ENCODE data around the gene CCDC89. TPM values are rescaled to one million over a fixed set of nuclear protein-coding genes. Genes with fewer than 3 reads are reported as not detected.
A peak's percentile ranks its signal among the peaks of the same experiment; 100 is the strongest.

The CCDC89 gene
- total and polyA plus RNA-seq, 2 of the 13 experiments (the other 11 are each of a cell fraction or from before 2014, with no cell fraction given), result 0.13 to 0.38 TPM

GRCh38 chr11:85651118-85651517, 34.9 kb downstream of the CCDC89 start:
- Histone ChIP-seq H3K9me3 (ENCODE audit: low read length) (no peaks in the 10 kb centered on the region), H3K4me2 (ENCODE audit: low read depth, low read length) (no peak overlapping the region), H3K27me3 (ENCODE audit: control insufficient read depth in 1 of 2, insufficient read depth in 2 of 2, low read length in 2 of 2) (no peaks in the 10 kb centered on the region; a peak in 1 of 5 replicates), H3K4me3 (replicated peaks in 1 of 3; ENCODE audit: insufficient read depth in 1 of 3, low read depth in 2 of 3, low read length in 3 of 3) (no peak overlapping the region), H3K27ac (ENCODE audit: extremely low read length, insufficient read depth, low read length) (no peak overlapping the region), H3K4me1 (ENCODE audit: insufficient read depth, low read length) (peaks cover 27% of the 10 kb centered on the region), H3K9ac (ENCODE audit: insufficient read depth, low read depth, low read length) (no peak overlapping the region), H4K20me1 (ENCODE audit: insufficient read depth, low read length) (no peaks in the 10 kb centered on the region), H3K79me2 (ENCODE audit: insufficient read depth, low read length) (peaks cover 20% of the 10 kb centered on the region), H2AFZ (ENCODE audit: low read length) (no peak overlapping the region), H3K36me3 (replicated peaks in 1 of 2; ENCODE audit: control insufficient read depth in 1 of 2, insufficient read depth in 2 of 2, low read length in 2 of 2) (peaks cover 0 to 9% of the 10 kb centered on the region in 2 experiments; a peak in 2 of 5 replicates)
- no peak for FAIRE-seq
- intact Hi-C loops (cut with micrococcal nuclease; ENCODE audit: unreplicated experiment), result no loop called here
- BruUV-seq (replicated peaks), result no TSS peak
- CTCF ChIA-PET (ENCODE audit: low intra/inter-chr PET ratio, low total read pairs), result no interaction called here
- POLR2A ChIA-PET, result interaction anchor here (5.7 kb wide), 1 partner anchor 10 kb away, joined by 112 read pairs; the partner anchor contains the start of gene CREBZF
- TF ChIP-seq ZNF383 (CRISPR knock-in tag; IDR thresholded peaks at IDR 0.05; ENCODE audit: borderline replicate concordance) (no peak), ZNF724P (CRISPR knock-in tag; IDR thresholded peaks at IDR 0.05; ENCODE audit: borderline replicate concordance) (no peak), ZNF607 (CRISPR knock-in tag; IDR thresholded peaks at IDR 0.05; ENCODE audit: borderline replicate concordance) (no peak), ZSCAN9 (CRISPR knock-in tag; IDR thresholded peaks at IDR 0.05; ENCODE audit: borderline replicate concordance) (no peak), POLR2AphosphoS5 (IDR thresholded peaks at IDR 0.05; ENCODE audit: low read depth, low read length) (0 out of 2 replicates have a peak, but pooled peaks have one; percentile 19)
- DNase-seq (ENCODE audit: low spot score), result no peak
- in situ Hi-C loops (cut with HindIII; ENCODE audit: extremely low pct_ligation_motif_present, low pct_unique_long_range_greater_than_20kb), result no loop called here
- 92% methylated on average over 1 of the region's 1 CpG for WGBS (ENCODE audit: low lambda C conversion rate)
- no peak for ATAC-seq

GRCh38 chr11:85647604-85648299, 38.2 kb downstream of the CCDC89 start, which contains the start of gene TMEM126A:
TSS of gene TMEM126A (plus strand) at chr11:85647967. CDS start at chr11:85650256, 2,289 bp downstream.
- in situ Hi-C loops (cut with HindIII; ENCODE audit: extremely low pct_ligation_motif_present, low pct_unique_long_range_greater_than_20kb) (loop anchor here (25.0 kb wide), 1 partner anchor 615 kb away; no protein-coding TSS in a partner anchor), intact Hi-C loops (cut with micrococcal nuclease; ENCODE audit: unreplicated experiment) (loop anchor here (1.0 to 2.0 kb wide), 2 partner anchors 17 to 19 kb away; partner anchors contain the start of genes CREBZF and TMEM126B)
- ATAC-seq, result peak; percentile 97
- peak within 1 kb of the TSS; percentile 80 for H3K9ac ChIP-seq (ENCODE audit: insufficient read depth, low read depth, low read length)
- ChIA-PET CTCF (ENCODE audit: low intra/inter-chr PET ratio, low total read pairs) (no interaction called here), POLR2A (interaction anchor here (0.7 to 5.7 kb wide), 10 partner anchors 11 to 654 kb away, joined by 3 to 112 read pairs (median 4); partner anchors contain the start of genes CCDC89, CREBZF, DLG2 and HIKESHI)
- H3K9me3 ChIP-seq (ENCODE audit: low read length), result no peaks in the 10 kb centered on the region
- H3K4me1 ChIP-seq (ENCODE audit: insufficient read depth, low read length), result peaks cover 18% of the 10 kb centered on the region
- no peaks in the 10 kb centered on the region; a peak in 1 of 5 replicates for H3K36me3 ChIP-seq (replicated peaks in 1 of 2; ENCODE audit: control insufficient read depth in 1 of 2, insufficient read depth in 2 of 2, low read length in 2 of 2)
- H3K27me3 ChIP-seq (ENCODE audit: control insufficient read depth in 1 of 2, insufficient read depth in 2 of 2, low read length in 2 of 2), result no peaks in the 10 kb centered on the region; a peak in 1 of 5 replicates
- peak within 1 kb of the TSS; percentile 88 for H3K4me2 ChIP-seq (ENCODE audit: low read depth, low read length)
- peak; percentile 86 for DNase-seq (ENCODE audit: low spot score)
- H3K4me3 ChIP-seq (replicated peaks in 1 of 3; ENCODE audit: insufficient read depth in 1 of 3, low read depth in 2 of 3, low read length in 3 of 3), result peak within 1 kb of the TSS; percentile 81 to 83 (median 82)
- peak within 1 kb of the TSS; percentile 77 for H3K27ac ChIP-seq (ENCODE audit: extremely low read length, insufficient read depth, low read length)
- FAIRE-seq, result peak; percentile 81
- 2% methylated on average over 15 of the region's 33 CpGs for WGBS (ENCODE audit: low lambda C conversion rate)
- H2AFZ ChIP-seq (ENCODE audit: low read length), result peak within 1 kb of the TSS; percentile 79
- H4K20me1 ChIP-seq (ENCODE audit: insufficient read depth, low read length), result no peaks in the 10 kb centered on the region
- no TSS peak for BruUV-seq (replicated peaks)
- H3K79me2 ChIP-seq (ENCODE audit: insufficient read depth, low read length), result peaks cover 17% of the 10 kb centered on the region
- TF ChIP-seq MAX (IDR thresholded peaks at IDR 0.05), result peak; percentile 73
- peak; percentile 66 for TF ChIP-seq ZNF12 (CRISPR knock-in tag; IDR thresholded peaks at IDR 0.05)
- peak; percentile 91 for TF ChIP-seq NR2C2 (CRISPR knock-in tag; IDR thresholded peaks at IDR 0.05; ENCODE audit: borderline replicate concordance)
- peak; percentile 54; the same call in 1 of the 2 replicates for TF ChIP-seq ZBTB2 (CRISPR knock-in tag; IDR thresholded peaks at IDR 0.05; ENCODE audit: low read depth)
- TF ChIP-seq, protein P1, sequence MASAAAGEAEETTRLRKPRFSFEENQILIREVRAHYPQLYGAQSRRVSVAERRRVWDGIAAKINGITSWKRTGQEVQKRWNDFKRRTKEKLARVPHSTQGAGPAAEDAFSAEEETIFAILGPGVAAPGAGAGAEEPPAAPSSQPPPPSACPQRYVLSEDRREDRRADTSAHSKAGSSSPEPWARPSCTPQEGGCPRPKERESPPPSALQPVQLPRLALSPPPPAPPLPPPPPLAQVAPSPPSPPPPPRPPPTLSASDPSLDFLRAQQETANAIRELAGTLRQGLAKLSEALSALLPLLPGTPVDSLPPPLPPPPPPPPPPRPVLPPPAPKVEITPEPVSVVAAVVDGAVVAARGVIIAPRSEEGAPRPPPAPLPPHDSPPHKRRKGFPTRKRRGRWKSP (CRISPR knock-in tag; IDR thresholded peaks at IDR 0.05), result peak; percentile 60; the same call in 1 of the 2 replicates
- peak; percentile 37; the same call in 1 of the 2 replicates for TF ChIP-seq ZNF598 (CRISPR knock-in tag; IDR thresholded peaks at IDR 0.05; ENCODE audit: borderline replicate concordance)
- no peak for TF ChIP-seq KLF9 (CRISPR knock-in tag; IDR thresholded peaks at IDR 0.05; ENCODE audit: low read depth)
- peak; percentile 35; the same call in 1 of the 2 replicates for TF ChIP-seq ZNF766 (CRISPR knock-in tag; IDR thresholded peaks at IDR 0.05; ENCODE audit: borderline replicate concordance)
- TF ChIP-seq ZNF570 (CRISPR knock-in tag; IDR thresholded peaks at IDR 0.05; ENCODE audit: borderline replicate concordance), result no peak
- peak; percentile 54 for TF ChIP-seq TEAD3 (CRISPR knock-in tag; optimal IDR thresholded peaks at IDR 0.05; ENCODE audit: borderline replicate concordance)

Data from HepG2 (cell line).